Fibroblast of lung (primary cell): ENCODE data around the gene RASSF5. TPM values are rescaled to one million over a fixed set of nuclear protein-coding genes. Genes with fewer than 3 reads are reported as not detected.

Experiments
- DNase-seq, 2 donors: peaks; one replicate each; pipeline versions ENCODE4 v3.0.0 to v3.0.0-alpha.2; 2010; ENCODE audit warnings: low read depth in 2 of 2
- H2AFZ ChIP-seq: 2 replicates; pipeline ENCODE4 v1.5.1; 2012; ENCODE audit warnings: low read length, control low read depth, inconsistent platforms
- H3K27ac ChIP-seq: 2 replicates; pipeline ENCODE4 v1.5.1; 2011; ENCODE audit warnings: low read length, control low read depth; ENCODE audit not compliant: insufficient read depth
- H3K27me3 ChIP-seq: 2 replicates; pipeline ENCODE4 v1.5.1; 2011; ENCODE audit warnings: mild to moderate bottlenecking, low read length; ENCODE audit not compliant: control insufficient read depth, insufficient read depth
- H3K36me3 ChIP-seq: 2 replicates; pipeline ENCODE4 v1.5.1; 2011; ENCODE audit warnings: low read length; ENCODE audit not compliant: control insufficient read depth, insufficient read depth
- H3K4me1 ChIP-seq: 2 replicates; pipeline ENCODE4 v1.5.1; 2011; ENCODE audit warnings: low read length; ENCODE audit not compliant: control insufficient read depth, insufficient read depth; ENCODE audit errors: extremely low read depth
- H3K4me2 ChIP-seq: 2 replicates; pipeline ENCODE4 v1.5.1; 2011; ENCODE audit warnings: low read length, control low read depth; ENCODE audit not compliant: insufficient read depth; ENCODE audit errors: extremely low read depth
- H3K4me3 ChIP-seq, 4 experiments: fragments of 200-600 bp in 1 of 4; sonication (generic) in 1 of 4; replicated peaks in 1 of 4; 2 replicates each; pipeline ENCODE4 v1.5.1; 2011 to 2016; ENCODE audit warnings: low read length in 4 of 4, low read depth in 3 of 4, mild to moderate bottlenecking in 3 of 4, control low read depth in 2 of 4, inconsistent platforms in 1 of 4, mixed read lengths in 1 of 4; ENCODE audit not compliant: insufficient read depth in 1 of 4; ENCODE audit errors: control extremely low read depth in 1 of 4
- H3K79me2 ChIP-seq: 2 replicates; pipeline ENCODE4 v1.5.1; 2012; ENCODE audit warnings: mild to moderate bottlenecking, low read length, inconsistent platforms; ENCODE audit not compliant: control insufficient read depth, insufficient read depth
- H3K9ac ChIP-seq: 2 replicates; pipeline ENCODE4 v1.5.1; 2011; ENCODE audit warnings: mild to moderate bottlenecking, low read length, control low read depth; ENCODE audit not compliant: insufficient read depth
- H3K9me3 ChIP-seq: 2 replicates; pipeline ENCODE4 v1.5.1; 2012; ENCODE audit warnings: low read depth, low read length; ENCODE audit not compliant: control insufficient read depth, insufficient read depth
- H4K20me1 ChIP-seq: 2 replicates; pipeline ENCODE4 v1.5.1; 2011; ENCODE audit warnings: low read length; ENCODE audit not compliant: control insufficient read depth, insufficient read depth; ENCODE audit errors: extremely low read depth
- CTCF ChIP-seq, 2 donors: IDR thresholded peaks in 1 of 2; conservative IDR thresholded peaks in 1 of 2; 1 replicate in 1 of 2; 2 replicates in 1 of 2; pipeline ENCODE4 v1.5.1; 2011 to 2012; ENCODE audit warnings: low read length in 2 of 2, control low read depth in 1 of 2, inconsistent platforms in 1 of 2, low read depth in 1 of 2, mild to moderate bottlenecking in 1 of 2
- EZH2 ChIP-seq: IDR thresholded peaks from 2 replicates; pipeline ENCODE4 v1.5.1; 2012; ENCODE audit warnings: low read length, control low read depth, mild to moderate bottlenecking; ENCODE audit errors: missing control alignments
- polyA minus RNA-seq: library from RNA; depleted of rRNA, polyadenylated mRNA; stranded (reverse); fragments of >200 nt; gene quantifications from 2 replicates; pipeline ENCODE4 v1.2.3, GENCODE V29; 2011; ENCODE audit warnings: low replicate concordance
- polyA plus RNA-seq, 2 donors: library from polyadenylated mRNA; depleted of rRNA in 1 of 2; stranded (reverse) in 1 of 2; unstranded in 1 of 2; fragments of >200 nt; gene quantifications; 2 replicates each; pipeline ENCODE4 v1.2.1, GENCODE V29; 2011 to 2012; ENCODE audit warnings: missing spikeins in 1 of 2
- total RNA-seq: library from RNA; depleted of rRNA; stranded (reverse); fragments of >200 nt; gene quantifications from 2 replicates; pipeline ENCODE4 v1.2.1, GENCODE V29; 2014

The RASSF5 gene
- 1.8 and 3.0 TPM in 2 replicates for total RNA-seq
- polyA plus RNA-seq: 1.3 and 2.2 TPM in 2 replicates
- polyA plus RNA-seq (2012): 1.2 and 3.0 TPM in 2 replicates
- 2.9 and 4.9 TPM in 2 replicates for polyA minus RNA-seq

GRCh38 chr1:206507284-206508129 is at the start of gene RASSF5:
Gene RASSF5, plus strand, starts transcription at chr1:206507531. Its CDS starts 72 bp downstream, at chr1:206507603.
- H3K9me3 ChIP-seq: no peaks in the 10 kb centered on the region
- peaks cover 2% of the 10 kb centered on the region for H3K27me3 ChIP-seq
- H2AFZ ChIP-seq: peak within 1 kb of the TSS; percentile 42
- no peak for TF ChIP-seq CTCF (conservative IDR thresholded peaks at IDR 0.05 in 1 of 2, IDR thresholded peaks at IDR 0.05 in 1 of 2; ENCODE audit: low read depth in 1 of 2, low read length in 2 of 2)
- TF ChIP-seq EZH2: no peak
- peak; percentile 61 to 64 for DNase-seq
- no peaks in the 10 kb centered on the region for H3K36me3 ChIP-seq
- H3K4me3 ChIP-seq: peak within 1 kb of the TSS; percentile 31 to 61 (median 37)
- H3K9ac ChIP-seq: peak within 1 kb of the TSS; percentile 27
- H4K20me1 ChIP-seq: no peaks in the 10 kb centered on the region
- H3K4me2 ChIP-seq: peak within 1 kb of the TSS; percentile 88
- H3K4me1 ChIP-seq: peaks cover 20% of the 10 kb centered on the region
- H3K79me2 ChIP-seq: no peaks in the 10 kb centered on the region
- H3K27ac ChIP-seq: no peak within 1 kb of the TSS

- H4K20me1 ChIP-seq: no peaks in the 10 kb centered on the region
- TF ChIP-seq EZH2: no peak
- no peak for TF ChIP-seq CTCF (conservative IDR thresholded peaks at IDR 0.05 in 1 of 2, IDR thresholded peaks at IDR 0.05 in 1 of 2; ENCODE audit: low read depth in 1 of 2, low read length in 2 of 2)
- peaks cover 7% of the 10 kb centered on the region for H3K36me3 ChIP-seq
- H2AFZ ChIP-seq: no peak overlapping the region
- no peaks in the 10 kb centered on the region for H3K79me2 ChIP-seq
- no peaks in the 10 kb centered on the region for H3K27me3 ChIP-seq
- no peak overlapping the region for H3K9ac ChIP-seq
- peaks cover 16% of the 10 kb centered on the region for H3K4me1 ChIP-seq
- H3K27ac ChIP-seq: no peak overlapping the region
- no peaks in the 10 kb centered on the region for H3K9me3 ChIP-seq
- no peak overlapping the region for H3K4me2 ChIP-seq
- no peak for DNase-seq
- no peak overlapping the region for H3K4me3 ChIP-seq
Measured at GRCh38 chr1:206459703-206460102, 47.6 kb upstream of the RASSF5 start.

- H3K9ac ChIP-seq: no peak overlapping the region
- TF ChIP-seq EZH2 (no peak), CTCF (conservative IDR thresholded peaks at IDR 0.05 in 1 of 2, IDR thresholded peaks at IDR 0.05 in 1 of 2; ENCODE audit: low read depth in 1 of 2, low read length in 2 of 2) (no peak)
- H4K20me1 ChIP-seq: no peaks in the 10 kb centered on the region
- peaks cover 5% of the 10 kb centered on the region for H3K36me3 ChIP-seq
- H3K4me3 ChIP-seq: no peak overlapping the region
- peaks cover 19% of the 10 kb centered on the region for H3K4me1 ChIP-seq
- no peaks in the 10 kb centered on the region for H3K9me3 ChIP-seq
- DNase-seq: no peak
- H3K79me2 ChIP-seq: no peaks in the 10 kb centered on the region
- H3K27ac ChIP-seq: no peak overlapping the region
- no peak overlapping the region for H3K4me2 ChIP-seq
- no peaks in the 10 kb centered on the region for H3K27me3 ChIP-seq
- no peak overlapping the region for H2AFZ ChIP-seq
Measured at GRCh38 chr1:206460836-206461426, 46.4 kb upstream of the RASSF5 start.
